Occipital lobe (tissue), 2 donors: Measurements from ENCODE around the gene DIAPH2. TPM values are rescaled to one million over a fixed set of nuclear protein-coding genes. Genes with fewer than 3 reads are reported as not detected.

Experiments
- DNase-seq: peaks from one replicate; lab custom pipeline; 2025; lab: John Stamatoyannopoulos, UW
- total RNA-seq: library from RNA; depleted of rRNA; stranded (reverse); fragments of >200 nt; gene quantifications from one replicate; pipeline ENCODE4 v1.2.3, GENCODE V29; 2014

DIAPH2 gene
- total RNA-seq, 1 donor from 2014 or later = 18.2 TPM

- no peak for DNase-seq
Observed at GRCh38 chrX:96957718-96958117, 273.1 kb downstream of the DIAPH2 start.

GRCh38 chrX:96971812-96972211 lies 287.2 kb downstream of the DIAPH2 start:
- DNase-seq = no peak

- DNase-seq = no peak
Observed at GRCh38 chrX:96978906-96979305, 294.3 kb downstream of the DIAPH2 start.

GRCh38 chrX:96979766-96980165 lies 295.1 kb downstream of the DIAPH2 start:
- no peak for DNase-seq

GRCh38 chrX:96982161-96982560 lies 297.5 kb downstream of the DIAPH2 start:
- DNase-seq = no peak

- DNase-seq = no peak
Observed at GRCh38 chrX:96984538-96984937, 299.9 kb downstream of the DIAPH2 start.

GRCh38 chrX:96985046-96985445 lies 300.4 kb downstream of the DIAPH2 start:
- no peak for DNase-seq

- no peak for DNase-seq
Observed at GRCh38 chrX:96987228-96987627, 302.6 kb downstream of the DIAPH2 start.

- no peak for DNase-seq
Observed at GRCh38 chrX:96989830-96990571, 305.4 kb downstream of the DIAPH2 start.

- DNase-seq = no peak
Observed at GRCh38 chrX:96994093-96994492, 309.5 kb downstream of the DIAPH2 start.

GRCh38 chrX:96997196-96997595 lies 312.6 kb downstream of the DIAPH2 start:
- no peak for DNase-seq

GRCh38 chrX:97000682-97001368 lies 316.2 kb downstream of the DIAPH2 start:
- no peak for DNase-seq

GRCh38 chrX:97006167-97006566 lies 321.5 kb downstream of the DIAPH2 start:
- DNase-seq = no peak

GRCh38 chrX:97009391-97009790 lies 324.7 kb downstream of the DIAPH2 start:
- DNase-seq = no peak

GRCh38 chrX:97011540-97011939 lies 326.9 kb downstream of the DIAPH2 start:
- DNase-seq = no peak

- DNase-seq = no peak
Observed at GRCh38 chrX:97016106-97016505, 331.5 kb downstream of the DIAPH2 start.

- DNase-seq = no peak
Observed at GRCh38 chrX:97021680-97022079, 337.0 kb downstream of the DIAPH2 start.

- no peak for DNase-seq
Observed at GRCh38 chrX:97026406-97026805, 341.8 kb downstream of the DIAPH2 start.

GRCh38 chrX:97027384-97027922 lies 342.8 kb downstream of the DIAPH2 start:
- no peak for DNase-seq

GRCh38 chrX:97030463-97030862 lies 345.8 kb downstream of the DIAPH2 start:
- DNase-seq = no peak

GRCh38 chrX:97030947-97031346 lies 346.3 kb downstream of the DIAPH2 start:
- no peak for DNase-seq

GRCh38 chrX:97039363-97040029 lies 354.9 kb downstream of the DIAPH2 start:
- DNase-seq = no peak
